ENCODE data around the gene SPAG8.

The SPAG8 gene

DNA sequence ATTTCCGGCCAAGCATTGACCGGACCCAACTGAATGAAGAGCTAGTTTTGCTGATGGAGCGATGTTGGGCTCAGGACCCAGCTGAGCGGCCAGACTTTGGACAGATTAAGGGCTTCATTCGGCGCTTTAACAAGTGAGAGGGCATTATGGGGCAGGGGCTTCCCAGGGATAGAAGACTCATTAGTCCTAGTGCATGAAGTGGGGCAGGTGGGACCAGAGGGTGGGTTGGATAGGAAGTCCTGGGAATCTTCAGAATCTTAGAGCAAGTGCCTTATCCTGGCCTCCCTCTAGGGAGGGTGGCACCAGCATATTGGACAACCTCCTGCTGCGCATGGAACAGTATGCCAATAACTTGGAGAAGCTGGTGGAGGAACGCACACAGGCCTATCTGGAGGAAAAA lies 6.0 kb downstream of the SPAG8 start:
- DNase-seq, result no peak

DNA sequence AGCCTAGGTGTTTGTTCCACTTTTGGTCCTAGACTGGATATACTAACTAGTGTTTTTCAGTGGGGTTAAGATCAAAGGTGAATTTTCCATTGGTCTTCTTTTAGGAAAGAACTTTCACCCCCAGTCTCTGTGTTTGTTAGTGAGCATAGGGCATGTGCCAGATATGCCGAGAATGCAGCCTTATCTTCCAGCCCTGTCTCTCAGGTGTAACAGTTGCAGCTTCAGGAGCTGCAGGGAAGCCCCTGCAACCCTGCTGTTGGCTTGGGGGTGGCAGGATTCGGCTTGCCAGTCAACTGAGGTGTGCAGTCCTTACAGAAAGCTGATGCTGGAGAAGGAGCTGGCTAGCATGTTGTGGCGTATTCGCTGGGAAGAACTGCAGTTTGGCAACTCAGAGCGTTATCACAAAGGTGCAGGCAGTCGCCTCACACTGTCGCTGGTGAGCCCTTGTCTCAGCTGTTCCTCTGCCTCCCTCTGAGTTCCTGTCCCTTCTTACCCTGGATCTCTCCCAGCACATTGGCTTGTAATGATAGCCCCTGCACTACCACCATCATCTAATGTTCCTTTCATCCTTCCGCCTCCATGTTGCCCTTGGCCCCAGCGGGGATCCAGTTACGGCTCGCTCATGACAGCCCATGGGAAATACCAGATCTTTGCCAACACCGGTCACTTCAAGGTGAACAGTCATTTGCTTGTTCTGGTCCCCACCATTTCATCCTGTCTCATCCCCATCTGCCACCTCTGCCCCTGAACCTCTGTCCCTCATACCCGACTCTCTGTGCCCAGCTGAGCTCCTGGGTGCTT lies 10.5 kb downstream of the SPAG8 start:
- DNase-seq, result no peak

DNA sequence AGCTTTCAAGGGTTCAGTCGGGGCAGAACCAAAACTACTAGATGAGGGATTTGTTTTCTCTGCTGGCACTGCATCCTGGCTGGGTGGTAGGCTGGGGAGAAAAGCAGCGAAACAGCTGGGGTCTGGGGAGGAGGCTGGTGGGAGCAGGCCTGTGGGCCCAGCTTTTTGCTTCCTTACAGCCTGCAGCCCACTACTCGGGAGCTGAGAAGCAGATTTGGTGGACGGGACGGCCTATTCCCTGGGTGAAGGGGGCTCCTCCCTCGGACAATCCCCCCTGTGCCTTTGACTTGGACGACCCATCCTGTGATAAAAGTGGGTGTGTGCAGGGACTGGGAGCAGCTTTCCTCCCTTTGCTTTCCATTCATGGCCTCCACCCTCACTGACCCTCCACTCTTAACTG lies 11.5 kb downstream of the SPAG8 start:
- no peak for DNase-seq

DNA sequence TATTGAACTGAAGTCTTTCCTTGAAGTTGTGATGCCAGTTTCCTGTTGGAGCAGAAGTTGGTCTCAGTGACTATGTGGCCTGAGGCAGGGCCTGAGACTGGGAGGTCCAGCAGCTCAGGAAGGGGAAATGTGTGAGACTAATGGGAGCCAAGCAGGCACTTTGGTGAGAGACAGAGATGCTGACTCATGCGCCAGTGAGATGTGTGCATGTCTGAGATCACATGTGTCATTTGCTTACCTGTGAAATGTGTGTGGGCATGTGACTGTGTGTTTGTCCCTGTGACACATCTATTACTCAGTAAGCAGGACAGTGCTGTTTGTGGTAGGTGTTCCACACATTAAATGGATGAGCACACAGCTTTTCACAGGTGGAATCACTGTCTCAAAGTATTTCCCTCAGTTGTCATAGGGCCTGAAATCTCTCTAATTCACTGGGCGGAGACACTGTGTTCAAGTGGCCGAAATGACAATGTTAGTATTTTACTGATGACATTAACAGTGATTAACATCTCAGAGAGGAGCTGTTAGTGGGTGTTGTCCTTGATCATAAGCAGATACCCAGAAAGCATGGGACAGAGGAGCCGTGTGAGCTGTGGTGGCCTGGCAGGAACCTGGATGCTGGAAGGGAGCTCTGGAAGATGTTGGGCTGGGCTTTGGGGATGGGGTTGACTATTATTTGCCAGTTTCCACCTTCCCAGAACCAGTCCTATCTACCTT lies 13.2 kb downstream of the SPAG8 start:
- DNase-seq, result no peak

DNA sequence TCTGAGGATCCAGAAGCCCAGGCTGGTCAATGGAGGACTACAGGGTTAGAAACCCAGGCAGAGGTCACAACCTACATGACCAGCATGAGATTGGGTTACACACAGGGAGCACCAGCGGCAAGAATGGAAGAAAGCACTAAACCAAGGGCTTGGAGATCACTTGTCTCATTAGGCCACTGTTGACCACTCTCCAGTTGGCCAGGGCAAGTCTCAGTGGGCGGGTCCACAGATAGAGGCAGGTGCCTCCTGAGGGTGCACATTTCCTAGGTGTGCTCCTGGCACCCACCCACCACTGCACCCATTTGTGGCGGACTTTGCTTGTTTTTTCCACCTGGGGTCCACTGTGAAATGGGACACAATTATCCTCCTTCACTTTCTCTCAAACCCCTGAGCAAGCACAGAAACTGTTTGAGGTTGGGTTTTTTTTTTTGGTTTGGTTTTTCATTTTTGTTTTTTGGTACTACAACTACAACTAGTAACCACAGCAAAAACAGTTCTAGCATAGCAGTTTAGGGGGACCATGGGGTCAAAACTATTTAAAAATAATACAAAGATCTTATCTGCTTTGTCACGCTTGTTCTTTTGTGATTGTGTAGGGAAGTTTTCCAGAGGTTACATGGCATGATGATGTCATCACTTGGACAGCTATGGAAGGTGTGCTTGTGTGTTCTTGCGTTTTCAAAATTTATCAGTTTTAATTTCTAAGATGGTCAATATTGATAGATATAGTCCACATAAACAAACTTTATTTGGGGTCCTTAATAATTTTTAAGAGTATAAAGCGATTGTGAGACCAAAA lies 14.6 kb downstream of the SPAG8 start:
- no peak for DNase-seq

DNA sequence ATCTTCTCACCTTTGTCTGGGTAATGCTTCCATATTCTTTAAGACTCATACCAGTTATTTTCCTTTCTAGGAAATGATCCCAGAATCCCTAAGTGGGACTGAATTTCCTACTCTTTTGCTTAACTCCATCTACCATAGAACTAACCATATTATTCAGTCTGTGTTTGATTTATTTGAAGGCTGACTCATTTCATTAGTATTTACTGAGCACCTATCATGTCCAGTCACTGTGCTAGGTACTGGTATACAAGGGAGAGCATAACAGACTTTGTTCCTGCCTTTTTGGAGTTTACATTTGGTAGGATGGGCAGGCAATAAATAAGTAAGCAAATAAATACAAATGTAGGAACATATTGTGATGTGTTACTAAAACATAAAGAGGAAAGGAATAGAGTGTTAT lies 16.4 kb downstream of the SPAG8 start:
- no peak for DNase-seq

DNA sequence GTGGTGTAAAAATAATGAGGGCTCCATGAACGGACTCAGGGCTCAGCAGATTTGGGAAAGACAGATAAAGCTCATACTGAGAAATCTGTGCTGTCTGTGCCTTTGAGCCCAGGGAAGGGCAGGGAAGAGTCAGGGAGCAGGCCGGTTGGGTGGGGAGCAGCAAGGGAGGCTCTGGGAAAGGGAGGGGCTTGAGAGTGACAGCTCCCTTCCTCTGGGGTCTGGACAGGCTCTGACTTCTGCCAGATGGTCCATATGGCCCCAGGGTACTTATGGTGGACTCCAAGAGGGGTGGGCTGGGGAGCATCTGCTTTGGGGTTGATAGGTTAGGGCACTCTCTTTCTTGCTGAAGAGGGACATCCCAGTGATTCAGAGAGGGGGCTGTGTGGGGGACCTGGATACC lies 18.6 kb downstream of the SPAG8 start:
- DNase-seq, result no peak

DNA sequence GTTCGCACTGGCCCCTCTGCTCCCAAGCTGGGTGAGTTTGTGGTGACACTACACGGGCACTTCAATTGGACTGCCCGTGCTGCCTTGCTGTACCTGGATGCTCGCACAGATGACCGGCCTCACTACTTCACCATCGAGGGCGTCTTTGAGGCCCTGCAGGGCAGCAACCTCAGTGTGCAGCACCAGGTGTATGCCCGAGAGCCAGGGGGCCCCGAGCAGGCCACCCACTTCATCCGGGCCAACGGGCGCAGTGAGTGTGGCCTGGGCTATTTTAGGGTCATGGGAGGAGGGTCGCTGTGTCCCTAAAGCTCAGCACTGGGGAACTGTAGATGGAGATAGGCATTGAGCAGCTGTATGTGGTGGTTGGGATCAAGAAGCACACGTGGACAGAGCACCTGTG lies 19.2 kb downstream of the SPAG8 start:
- DNase-seq, result no peak

DNA sequence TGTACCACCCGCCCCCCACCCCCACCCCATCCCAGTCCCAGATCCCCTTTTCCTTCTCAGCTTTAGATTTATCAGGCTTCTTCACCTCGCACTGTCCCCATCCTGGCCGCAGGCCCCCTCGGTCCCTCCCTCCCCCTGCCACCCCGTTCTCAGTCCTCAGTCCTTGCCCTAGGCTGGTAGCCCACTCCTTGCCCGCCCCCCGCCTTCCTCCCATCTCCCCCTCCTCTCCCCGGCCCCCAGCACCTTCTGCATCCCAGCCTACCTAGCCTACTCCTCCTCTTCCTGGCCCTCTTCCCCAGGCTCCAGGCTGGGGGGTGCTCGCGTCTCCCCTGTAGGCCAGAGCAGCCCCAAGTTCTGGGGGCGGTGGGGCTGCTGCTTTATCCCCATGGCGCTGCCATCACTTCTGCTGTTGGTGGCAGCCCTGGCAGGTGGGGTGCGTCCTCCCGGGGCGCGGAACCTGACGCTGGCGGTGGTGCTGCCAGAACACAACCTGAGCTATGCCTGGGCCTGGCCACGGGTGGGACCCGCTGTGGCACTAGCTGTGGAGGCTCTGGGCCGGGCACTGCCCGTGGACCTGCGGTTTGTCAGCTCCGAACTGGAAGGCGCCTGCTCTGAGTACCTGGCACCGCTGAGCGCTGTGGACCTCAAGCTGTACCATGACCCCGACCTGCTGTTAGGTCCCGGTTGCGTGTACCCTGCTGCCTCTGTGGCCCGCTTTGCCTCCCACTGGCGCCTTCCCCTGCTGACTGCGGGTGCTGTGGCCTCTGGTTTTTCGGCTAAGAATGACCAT lies 19.8 kb downstream of the SPAG8 start:
- no peak for DNase-seq

DNA sequence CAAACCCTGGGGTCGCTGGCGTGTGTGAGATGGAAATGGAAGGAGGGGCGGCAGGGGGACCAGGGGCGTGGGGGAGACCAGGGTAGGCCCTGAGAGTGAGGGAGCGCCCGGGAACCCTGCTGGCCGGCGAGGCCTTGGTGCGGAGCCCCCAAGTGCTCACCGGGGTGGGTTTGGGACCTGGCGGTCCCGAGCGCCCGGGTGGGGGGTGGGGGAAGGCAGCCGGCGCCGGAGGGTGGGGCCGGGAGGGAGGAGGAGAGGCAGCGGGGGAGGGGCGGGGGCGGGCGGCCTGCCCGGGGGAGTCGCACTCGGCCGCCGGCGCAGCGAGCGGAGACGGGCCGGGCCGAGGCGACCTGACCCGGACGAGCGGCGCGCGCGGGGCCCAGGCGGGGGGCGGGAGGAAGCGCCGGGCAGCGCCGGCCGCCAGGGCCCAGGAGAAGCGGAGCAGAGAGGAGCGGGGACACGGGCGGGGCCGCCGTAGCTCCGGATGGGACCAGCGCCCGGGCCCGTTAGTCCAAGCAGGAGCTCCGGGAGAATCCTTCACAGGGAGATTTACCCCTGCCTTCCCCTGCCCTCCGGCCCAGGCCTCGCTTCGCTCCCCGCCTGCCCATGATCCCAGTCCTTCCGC lies 20.7 kb downstream of the SPAG8 start, which contains the start of gene NPR2:
NPR2 (plus strand) TSS at position 295 of the 625 bp plus-strand sequence. CDS start 818 bp downstream, outside the sequence.
- DNase-seq, result no peak

DNA sequence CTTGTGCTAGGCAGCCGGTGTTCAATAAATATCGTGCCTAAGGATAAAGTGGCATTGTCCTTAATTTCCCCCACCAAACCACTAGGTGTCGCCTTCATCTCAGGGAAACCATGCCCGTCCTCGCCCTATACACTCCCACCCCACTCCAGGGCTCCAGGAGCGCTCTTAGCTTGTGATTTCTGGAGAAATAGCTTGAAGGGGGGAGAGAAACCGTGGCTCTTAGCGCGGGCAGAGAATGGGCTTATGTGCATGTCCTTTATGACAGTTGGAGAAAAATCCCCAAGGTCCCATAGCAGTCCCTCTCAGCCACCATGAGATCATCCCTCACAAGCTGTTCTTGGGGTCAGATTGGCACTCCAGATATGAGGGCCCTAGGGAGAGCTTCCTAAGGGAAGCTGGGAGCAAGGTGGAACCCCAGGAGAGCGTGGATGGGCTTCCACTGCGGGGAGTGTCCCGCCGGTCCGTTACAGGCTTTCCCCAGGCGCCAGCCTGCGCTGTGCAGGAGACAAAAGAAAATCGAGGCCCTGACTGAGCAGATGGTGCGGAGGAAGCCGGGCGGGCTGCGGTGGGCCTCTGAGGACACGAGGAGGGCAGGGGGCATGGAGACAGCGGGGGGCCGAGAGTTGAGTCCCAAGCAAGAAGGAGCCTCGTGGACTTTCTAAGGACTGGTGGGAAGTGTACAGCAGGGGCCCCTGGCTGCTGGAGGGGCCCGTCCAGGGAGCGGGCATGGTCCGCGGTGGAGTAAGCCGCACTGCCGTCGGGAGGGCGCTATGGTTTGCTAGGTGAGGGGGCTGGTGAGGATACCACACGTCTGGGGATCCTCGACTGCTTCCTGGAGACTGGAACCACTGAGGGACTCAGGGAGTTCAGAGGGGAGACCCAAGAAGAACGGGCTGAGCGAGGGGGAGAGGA lies 21.4 kb downstream of the SPAG8 start:
- DNase-seq, result peak; percentile 39 to 78

DNA sequence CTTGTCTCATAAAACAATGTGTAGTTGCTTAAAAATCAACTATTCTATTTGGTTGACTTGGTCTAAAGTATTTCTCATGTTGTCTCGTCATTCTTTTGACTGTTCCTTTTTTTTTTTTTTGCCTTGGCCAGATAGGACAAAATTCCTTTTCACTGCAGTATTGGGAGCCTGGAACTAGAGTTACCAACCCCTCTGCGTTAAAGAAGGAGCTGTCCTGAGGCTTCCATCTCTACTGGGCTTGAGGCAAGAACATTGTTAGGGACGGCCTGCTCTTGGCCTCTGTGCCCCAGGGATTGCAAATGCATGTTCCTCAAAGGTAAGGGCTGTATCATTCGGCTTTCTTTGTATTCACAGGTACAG lies 22.1 kb downstream of the SPAG8 start:
- no peak for DNase-seq

DNA sequence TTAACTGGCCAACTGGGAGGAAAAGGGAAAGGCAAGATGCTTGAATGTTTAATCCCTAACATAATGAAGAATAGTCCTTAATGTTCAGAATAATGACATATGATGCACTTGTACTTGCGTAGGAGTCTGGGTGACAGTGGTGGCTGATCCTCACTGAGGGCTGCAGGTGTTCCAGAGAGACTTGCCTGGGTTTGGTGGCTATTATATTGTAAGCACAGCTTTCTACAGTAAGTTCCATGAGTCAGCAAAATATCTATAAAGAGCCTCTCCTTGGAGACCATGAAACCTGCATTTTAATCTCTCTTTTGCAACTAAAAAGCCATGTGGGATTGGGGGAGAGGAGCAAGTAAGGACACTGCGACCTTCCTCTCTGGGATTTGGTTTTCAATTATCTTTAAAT lies 22.5 kb downstream of the SPAG8 start:
- DNase-seq, result no peak

DNA sequence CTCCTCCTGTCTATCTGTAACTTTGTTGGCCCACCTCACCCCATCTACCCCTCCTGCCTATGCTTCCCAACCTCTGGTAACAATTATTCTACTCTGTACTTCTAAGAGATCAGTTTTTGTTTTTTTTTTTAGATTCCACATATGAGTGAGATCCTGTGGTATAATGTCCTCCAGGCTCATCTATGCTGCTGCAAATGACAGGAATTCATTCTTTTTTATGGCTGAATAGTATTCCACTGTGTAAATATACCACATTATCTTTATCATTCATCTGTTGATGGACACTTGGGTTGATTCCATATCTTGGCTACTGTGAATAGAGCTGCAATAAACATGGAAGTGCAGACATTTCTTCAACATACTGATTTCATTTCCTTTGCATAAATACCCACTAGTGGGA lies 28.6 kb downstream of the SPAG8 start:
- no peak for DNase-seq

DNA sequence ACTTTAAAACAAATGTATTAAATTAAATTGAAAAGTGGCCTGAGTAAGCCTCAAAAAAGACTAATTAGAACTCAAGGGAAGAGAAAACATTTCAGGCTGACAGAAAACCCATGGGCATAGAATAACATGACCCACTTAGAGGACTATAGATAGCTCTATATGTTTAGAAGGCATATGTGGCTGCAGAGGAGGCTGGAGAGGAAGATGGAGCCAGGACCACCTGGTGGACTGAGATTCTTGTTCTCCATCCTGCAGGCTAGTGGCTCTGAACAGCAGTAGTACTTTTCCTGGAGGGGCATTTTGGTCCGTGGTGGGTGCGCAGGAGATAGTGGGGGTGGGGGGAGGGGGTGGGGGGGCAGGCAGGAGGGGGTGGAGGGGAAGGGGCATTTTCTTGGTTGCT lies 31.0 kb downstream of the SPAG8 start:
- no peak for DNase-seq

DNA sequence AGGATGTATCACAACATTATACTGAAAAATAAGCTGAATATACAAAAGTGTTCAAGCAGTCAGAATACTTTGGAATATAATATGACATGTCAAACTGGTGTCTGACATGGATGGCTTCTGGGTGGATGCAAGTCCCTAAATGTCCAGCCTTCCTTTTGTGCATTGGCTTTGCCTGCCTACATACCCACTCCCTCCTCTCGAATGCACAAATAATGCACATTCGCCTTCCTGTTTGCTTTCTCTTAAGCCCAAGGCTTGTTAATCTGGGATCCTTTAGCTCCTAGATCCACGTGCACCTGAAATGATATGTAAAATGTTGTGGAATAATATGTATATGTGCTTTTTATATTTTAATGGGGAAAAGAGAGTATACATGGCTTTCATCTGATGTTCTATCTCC lies 33.6 kb downstream of the SPAG8 start:
- DNase-seq, result no peak

DNA sequence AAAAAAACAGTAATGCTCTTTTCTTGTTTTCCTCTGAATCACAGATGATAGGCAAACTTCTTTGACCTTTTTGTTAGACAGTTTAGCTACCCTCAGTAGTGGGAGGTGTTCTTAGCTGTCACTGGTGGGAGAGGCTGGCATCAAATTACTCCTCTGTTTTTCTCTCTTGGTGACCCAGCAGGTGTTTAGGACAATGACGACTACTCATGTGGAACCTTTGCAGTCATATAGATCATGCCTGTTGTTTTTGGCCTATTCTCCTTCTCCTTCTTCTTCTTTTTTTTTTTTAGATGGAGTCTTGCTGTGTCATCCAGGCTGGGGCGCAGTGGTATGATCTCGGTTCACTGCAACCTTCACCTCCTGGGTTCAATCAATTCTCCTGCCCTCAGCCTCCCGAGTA lies 36.0 kb downstream of the SPAG8 start:
- DNase-seq, result no peak

DNA sequence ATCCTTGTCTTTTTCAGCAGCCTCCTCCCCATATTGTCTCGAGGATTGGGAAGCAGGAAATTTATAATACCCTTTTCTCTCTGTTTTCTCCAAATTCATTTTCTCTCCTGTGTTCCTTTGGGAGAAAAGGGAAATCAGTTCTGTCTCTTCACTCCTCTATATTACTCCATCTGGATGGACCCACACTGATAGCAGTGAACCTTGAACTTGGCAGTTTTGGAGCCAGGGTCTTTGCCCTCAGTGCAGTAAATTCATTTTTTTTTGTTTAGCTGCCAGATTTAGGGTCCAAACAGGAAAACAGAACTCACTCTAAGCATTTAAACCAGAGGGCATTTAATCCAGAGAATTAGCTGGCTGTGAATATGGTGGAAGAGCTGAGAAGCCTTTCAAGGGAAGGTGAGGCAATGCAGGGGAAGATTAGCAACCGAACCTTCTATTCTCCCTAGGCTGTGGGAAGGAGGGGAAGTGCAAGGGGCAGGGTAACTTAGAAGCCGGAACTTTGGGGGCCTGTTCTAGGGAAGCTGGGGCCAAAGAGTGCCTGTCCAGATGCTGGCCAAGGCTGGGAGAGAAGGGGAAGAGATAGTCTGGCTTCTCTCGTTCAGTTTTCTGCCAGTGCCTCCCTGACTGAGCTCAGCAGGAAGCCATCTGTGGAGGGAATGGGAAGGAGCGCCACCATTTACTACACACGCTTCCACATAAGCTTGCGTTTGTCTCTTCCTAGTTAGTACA lies 37.0 kb downstream of the SPAG8 start:
- DNase-seq, result peak; percentile 55 to 56

DNA sequence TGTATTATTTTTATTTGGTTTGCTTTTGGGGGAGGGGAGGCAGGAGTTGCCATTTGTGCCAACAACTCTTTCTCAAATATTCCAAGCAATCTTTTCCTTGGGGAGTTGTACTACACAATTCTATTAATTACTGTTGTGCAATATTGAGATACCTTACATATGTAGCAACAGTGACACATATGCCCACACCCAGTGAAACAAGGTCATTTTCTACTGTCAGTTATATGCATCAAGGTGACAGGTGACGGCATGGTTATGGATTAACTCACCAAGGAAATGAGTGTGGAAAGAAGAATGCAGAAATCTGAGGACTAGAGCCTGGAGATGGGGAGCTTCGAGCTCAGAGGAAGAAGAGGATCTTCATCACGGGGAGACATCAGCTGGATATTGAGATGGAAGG lies 40.1 kb downstream of the SPAG8 start:
- DNase-seq, result no peak

DNA sequence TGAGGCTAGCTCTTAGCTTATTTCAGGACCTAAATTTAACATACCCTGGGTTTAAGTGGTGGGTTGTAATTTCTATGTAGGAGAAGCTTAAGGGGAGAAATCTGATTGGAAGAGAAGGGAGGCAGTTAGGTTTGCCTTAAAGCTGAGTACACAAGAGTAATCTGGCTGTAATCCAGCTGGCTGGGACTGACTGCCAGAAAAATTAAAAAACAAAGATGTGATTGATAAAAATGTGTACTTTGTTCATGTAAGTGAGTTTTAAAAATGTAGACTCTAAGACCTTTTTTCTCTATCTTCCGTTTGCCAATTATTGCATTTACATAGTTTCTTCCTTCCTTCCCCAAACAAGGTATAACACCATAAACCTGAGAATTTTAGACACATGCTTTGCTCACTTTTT lies 40.5 kb downstream of the SPAG8 start:
- DNase-seq, result no peak

DNA sequence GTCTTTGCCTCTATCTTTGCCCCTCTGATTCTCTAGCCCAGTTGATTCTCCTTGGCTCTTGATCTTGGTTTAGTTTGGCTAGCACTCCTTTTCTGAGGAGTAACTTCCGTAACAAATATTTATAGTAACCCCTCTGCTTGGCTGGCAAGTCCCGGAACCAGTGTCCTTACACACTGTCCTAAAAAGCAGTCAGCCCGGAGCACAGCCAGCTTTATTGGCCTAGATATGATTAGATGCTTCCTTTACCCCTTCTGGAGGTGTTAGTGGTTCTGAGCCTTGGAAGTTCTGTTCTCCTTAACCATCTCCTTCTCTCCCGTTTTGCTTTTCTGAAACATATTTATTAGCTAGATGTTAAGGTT lies 41.0 kb downstream of the SPAG8 start:
- DNase-seq, result no peak

Data from inflammatory macrophage treated with lipopolysaccharide for 1 hour (primary cell).